HS-5 (cell line): ENCODE results near the gene ZFYVE21.

Source experiments
- DNase-seq: peaks from one replicate; pipeline ENCODE4 v3.0.0-alpha.2; 2012; ENCODE audit warnings: low read depth

ZFYVE21 gene

DNA sequence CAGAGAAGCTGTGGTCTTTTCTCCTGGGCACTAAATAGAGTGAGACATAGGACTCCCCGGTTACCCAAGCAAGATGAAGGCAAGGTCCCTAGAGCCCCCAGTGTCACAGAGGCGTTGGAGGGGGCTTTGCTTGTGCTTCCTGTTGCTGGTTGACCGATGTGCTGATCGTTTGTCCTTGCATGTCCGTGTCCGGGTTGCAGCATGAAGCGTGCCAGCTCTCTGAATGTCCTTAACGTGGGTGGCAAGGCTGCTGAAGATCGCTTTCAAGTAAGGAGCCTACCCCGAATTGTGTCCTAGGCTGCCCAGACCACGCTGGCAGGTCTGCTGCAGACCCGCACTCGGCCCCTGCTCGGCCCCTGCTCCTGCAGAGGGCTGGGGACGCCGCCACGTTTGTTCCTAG, 23.5 kb upstream of the ZFYVE21 start:
- no peak for DNase-seq

GRCh38 chr14:103692871-103693270, 22.7 kb upstream of the ZFYVE21 start:
- DNase-seq, result no peak

GRCh38 chr14:103693515-103693914, 22.1 kb upstream of the ZFYVE21 start:
- DNase-seq, result no peak

DNA sequence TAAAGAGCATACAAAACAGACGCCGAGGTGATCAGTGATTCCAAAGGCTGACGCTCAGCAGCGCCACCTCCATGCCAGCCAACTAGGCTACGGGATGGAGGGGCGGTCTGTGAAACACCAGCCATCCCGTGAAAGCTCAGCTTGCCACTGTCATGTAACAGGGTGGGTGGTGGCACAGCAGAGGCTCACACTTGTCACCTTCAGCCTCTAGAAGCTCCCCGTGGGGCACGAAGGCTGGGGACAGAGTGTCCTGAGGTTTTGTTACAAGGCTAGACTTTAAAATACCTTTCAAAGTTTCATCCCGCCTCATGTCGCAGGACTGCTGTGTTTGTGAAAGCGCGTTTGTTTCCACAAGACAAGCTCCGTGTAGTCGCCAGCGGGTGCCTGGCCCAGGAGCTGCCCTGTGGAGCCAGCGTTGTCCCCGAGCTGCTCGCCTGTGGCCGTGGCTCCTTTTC, 21.0 kb upstream of the ZFYVE21 start:
- DNase-seq, result no peak

- no peak for DNase-seq
These were observed 20.1 kb upstream of the ZFYVE21 start for GRCh38 chr14:103695296-103696069.

DNA sequence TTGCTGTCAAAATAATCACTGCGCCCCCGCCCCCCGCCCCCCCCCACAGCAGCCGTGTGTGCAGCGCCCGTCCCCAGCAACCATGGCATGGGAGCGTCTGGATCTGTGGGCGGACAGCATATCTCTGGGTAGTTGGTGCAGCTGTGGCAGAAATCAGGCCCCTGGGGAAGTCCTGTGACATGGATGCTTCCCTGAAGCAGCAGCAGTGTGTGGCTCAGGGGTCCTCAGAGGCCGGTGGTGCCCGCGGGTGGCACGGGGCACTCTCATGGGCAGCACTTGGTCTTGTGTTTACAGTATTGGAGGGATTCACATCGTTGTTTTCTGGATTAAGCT, 19.6 kb upstream of the ZFYVE21 start:
- no peak for DNase-seq

GRCh38 chr14:103696466-103697071, 19.0 kb upstream of the ZFYVE21 start:
- no peak for DNase-seq

DNA sequence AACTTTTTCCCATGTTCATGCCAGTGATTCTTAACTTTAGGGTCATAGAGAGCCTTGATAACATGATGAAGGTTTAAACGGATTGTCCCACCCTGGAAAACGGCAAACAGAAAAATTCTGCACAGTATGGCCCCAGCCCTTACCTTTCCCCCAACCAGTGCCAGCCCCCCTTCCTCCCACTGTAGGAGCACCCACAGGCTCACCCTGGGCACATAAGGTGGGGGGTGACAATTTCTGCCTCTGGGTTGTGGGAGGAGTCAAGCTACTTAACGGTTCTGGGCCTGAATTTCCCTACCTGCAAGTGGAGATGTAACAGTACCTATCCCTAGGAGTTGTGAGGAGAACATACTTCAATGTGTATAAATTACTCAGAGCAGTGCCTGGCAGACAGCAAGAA, 18.4 kb upstream of the ZFYVE21 start:
- no peak for DNase-seq

- no peak for DNase-seq
These were observed 17.8 kb upstream of the ZFYVE21 start for GRCh38 chr14:103697603-103698379.

DNA sequence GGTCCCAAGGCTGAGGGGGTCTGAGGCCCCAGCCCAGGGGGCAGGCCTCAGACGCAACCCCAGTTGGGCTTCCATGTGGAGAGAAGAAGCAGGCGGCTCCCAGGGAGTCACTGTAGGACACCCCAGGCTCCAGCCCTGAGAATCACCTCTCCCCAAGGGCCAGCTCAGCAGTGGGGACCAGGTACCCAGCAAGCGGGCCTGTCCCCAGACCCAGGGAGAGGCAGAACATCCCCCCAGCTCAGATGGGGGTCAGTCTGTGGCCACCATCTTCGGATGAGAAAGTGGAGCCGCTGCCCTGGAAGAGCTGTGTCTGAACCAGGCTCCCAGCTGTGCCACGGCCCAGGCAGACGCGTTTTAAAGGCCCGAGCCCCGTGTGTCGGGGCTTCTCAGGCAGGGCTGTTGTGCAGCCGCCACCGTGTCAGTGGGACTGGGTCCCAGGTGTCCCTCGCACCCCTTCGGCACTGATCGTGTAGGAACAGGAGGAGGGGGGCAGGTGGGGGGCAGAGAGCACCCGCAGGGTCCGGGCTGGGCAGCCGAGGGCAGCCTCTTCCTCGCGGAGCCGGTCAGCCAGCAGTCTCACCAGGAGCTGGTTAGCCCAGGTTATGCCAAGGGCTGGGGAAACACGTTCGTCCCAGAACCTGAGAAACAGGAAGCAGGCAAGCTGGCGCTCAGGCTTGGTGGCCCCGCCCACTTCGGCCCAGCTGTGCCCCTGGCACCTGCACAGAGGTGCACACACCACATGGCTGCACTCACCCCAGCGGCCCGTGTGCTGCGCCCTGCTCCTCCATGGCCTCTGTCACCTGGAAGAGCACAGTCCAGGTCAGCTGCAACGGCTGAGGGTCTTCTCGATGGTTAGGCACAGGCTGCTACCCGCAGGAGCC, 17.0 kb upstream of the ZFYVE21 start:
- DNase-seq, result no peak

DNA sequence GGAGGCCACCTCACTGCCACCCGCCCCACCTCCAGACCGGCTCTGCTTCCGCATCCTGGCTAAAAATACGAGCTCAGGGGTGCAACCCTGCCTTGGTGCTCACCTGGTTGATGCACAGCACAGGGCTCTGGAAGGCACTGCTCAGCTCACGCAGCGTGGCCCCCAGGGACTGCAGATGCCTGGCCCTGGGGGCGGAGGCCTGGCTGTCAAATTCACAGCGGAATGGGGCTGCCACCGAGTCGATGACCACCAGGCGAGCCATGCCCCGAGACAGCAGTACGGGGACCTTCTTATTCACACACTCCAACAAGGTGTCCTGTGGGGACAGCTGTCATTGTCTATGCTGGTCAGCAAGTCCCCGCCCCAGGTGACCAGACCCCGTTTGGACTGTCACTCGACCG, 16.3 kb upstream of the ZFYVE21 start:
- no peak for DNase-seq

DNA sequence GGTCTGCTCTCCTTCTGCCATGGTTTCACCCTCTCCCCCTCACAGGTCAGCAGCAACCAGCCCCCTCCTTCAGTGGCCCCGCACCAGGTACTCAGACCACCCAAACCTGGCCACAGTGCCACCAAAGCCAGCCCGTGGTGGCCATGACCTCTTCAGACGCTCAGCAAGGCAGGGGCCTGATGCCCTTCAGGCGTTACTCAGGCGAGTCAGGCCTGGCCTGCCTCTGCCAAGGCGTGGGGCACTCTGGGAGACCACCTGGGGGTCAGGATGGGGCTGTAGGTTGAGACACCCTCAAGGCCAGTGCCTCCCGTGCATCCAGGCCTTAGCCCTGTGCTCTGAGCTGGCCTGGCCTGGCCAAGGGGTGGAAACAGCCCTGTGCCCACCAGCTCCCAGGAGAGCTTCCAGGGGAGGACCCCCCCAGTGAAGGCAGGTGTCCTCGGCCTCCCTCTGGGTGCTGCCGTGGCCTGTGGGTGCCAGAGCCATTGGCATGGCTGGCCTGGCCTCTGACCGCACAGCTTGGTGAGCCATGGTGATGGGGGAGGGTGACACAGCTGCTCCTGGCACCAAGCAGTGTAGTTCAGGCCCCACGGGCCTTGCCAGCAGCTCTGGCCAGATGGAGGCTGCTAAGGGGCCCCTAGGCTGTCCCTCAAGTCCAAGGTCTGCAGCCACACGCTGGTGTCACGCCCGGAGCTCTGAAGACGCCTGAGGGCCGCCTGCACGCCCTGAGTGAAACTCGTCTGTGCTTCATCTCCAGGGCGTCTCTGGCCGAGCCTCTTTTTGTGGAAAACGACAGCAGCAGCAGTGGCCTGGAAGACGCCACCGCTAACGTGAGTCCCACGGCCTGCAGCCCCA, 15.5 kb upstream of the ZFYVE21 start:
- DNase-seq, result no peak

DNA sequence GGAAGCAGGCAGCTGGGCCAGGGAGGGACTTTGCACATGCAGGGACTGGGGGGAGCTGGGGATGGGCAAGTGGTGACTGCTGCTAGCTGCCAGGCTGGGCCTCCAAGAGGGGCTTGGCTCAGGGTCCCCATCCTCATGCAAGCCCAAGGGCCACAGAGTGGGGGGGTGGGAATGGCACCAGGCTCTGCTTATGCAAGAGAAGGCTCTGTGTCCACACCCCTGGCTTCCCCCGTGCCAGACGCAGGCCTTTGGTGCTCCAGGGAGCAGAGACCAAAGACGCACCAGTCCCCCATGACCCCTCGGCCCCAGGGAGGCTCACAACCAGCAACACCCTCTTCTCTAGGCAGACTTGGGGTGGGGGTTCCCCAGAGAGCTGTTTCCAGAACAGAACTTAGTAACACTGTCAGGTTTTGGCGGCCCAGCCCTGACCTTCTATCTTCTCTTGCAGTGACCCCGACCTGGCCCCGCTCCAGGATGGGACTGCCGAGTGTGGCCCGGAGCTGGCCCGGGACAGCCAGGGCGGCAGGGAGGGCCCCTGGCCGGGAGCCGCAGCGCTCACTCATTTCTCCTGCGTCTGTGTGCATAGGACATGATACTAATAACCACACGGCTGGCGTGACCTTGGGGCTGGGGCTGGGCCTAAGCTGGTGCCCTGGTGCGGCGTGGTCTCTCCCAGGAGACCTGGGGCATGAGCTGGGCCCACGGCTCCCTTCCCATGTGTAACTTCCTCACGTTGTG, 14.7 kb upstream of the ZFYVE21 start:
- DNase-seq, result no peak

GRCh38 chr14:103702095-103702494, 13.5 kb upstream of the ZFYVE21 start:
- DNase-seq, result no peak

DNA sequence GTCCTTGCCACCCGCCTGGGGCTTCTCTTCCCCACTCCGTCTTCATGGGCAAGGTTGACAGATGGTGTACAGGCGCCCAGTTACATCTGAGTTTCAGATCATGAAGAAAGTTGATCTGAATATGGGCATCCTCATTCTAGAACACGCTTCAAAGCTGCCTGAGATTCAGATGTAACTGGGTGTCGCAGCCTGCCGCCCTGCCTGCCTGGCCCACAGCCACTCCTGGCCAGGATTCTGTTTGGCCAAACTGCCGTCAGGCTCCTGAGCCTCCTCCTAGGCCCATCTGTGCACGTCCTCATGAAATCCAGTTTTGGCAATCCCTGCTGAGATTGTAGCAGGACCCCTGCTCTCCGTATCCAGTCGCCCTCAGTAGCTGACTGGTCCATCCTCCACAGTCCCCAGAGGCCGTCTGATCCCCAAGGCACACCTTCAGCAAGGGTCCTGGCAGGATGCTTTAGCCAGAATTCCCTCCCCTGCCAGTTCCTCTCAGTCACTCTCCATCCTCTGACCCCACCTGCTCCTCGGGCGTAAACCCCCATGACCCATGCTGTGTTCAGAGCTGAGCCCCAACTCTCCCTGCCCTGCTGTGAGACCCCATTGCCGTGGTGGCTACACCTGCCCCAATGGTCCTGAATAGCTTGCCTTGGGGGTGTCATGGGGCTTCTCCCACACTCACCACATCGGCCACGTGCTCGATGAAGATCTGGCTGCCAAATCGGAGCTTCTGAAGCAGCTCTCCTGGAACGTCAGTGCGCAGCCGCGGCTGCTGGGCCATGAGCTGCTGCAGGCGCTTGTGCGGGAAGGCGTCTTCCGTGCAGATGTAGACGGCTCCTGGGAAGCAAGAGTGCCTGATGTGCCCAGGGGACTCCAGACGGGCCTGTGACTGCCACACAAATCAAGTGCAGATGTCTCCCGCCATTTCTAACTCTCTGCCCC, 12.8 kb upstream of the ZFYVE21 start:
- DNase-seq, result no peak

DNA sequence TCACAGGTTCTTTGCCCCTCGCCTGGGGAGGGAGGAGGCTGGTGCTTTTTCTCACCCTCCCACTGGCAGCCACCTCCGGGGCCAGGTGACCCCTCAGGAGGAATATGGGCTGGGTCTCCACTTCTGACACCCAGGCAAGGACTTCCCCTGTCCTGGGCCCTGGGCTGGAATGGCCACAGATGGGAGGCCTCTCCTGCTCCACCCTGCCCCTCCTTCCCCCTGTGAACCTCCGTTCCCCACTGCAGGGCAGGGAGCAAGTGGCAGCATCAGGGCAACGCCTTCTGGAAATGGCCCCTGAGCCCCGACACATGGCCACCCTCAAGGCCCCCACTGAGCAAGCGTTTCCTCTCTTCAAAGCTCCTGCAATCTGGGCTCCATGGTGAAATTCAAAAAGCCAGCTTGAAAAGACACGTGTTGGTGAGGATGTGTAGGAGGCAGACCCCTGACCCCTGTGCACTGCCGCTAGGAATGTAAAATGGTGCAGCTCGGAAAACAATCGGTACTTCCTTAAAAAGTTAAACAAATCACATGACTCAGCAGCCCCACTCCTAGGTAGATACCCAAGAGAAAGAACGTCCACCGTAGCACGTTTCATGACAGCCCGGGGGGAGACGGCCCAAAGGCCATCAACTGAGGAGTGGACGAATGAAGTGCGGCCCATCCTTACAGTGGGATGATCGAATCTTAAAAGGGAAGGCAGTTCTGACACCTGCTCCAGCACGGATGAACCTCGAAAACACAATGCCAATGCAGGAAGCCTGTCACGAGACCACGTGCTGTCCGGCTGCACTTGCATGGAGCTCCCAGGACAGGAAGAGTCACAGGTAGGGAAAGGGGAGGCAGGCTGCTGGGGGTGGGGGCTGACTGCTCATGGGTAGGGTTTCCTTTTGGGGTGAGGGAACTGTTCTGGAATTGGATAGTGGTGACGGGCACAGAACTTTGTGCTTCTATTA, 11.9 kb upstream of the ZFYVE21 start:
- DNase-seq, result no peak

GRCh38 chr14:103704708-103705107, 10.9 kb upstream of the ZFYVE21 start:
- no peak for DNase-seq

DNA sequence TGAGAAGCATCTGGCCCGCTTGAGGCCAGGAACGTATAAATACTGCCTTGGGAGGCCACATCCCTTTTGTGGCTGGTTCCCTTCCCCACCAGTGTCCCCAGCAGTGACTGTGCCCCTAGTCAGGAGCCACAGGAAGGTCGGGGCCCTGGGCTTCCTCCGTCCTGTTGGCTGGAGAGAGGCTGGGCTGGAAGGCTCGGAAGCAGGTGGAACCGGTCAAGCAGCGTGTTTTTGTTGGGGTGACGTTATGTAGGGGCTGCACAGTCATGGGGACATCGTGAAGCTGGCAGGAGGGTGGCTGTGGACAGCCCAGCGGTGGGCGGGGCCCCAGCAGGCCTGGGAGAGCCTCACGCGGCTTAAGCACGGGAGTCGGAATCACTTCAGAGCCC, 10.5 kb upstream of the ZFYVE21 start:
- no peak for DNase-seq
